Nephron (organoid): ENCODE measurements around the gene OR52K2.

Source experiments
- H3K27ac Mint-ChIP-seq, 3 experiments: 2 replicates each; pipeline ENCODE4 v1.8.0; 2020; ENCODE audit warnings: mixed read lengths in 3 of 3, mild to moderate bottlenecking in 2 of 3, moderate library complexity in 1 of 3
- H3K27me3 Mint-ChIP-seq: 2 replicates; pipeline ENCODE4 v1.8.0; 2021; ENCODE audit warnings: low read depth, mild to moderate bottlenecking, moderate library complexity, mixed read lengths
- H3K36me3 Mint-ChIP-seq: 2 replicates; pipeline ENCODE4 v1.8.0; 2020; ENCODE audit warnings: low read depth, mixed read lengths
- H3K4me1 Mint-ChIP-seq: 2 replicates; pipeline ENCODE4 v1.8.0; 2020; ENCODE audit warnings: mixed read lengths
- H3K4me3 Mint-ChIP-seq, 3 experiments: 2 replicates each; pipeline ENCODE4 v1.8.0; 2020; ENCODE audit warnings: mild to moderate bottlenecking in 3 of 3, mixed read lengths in 3 of 3, moderate library complexity in 2 of 3
- H3K9me3 Mint-ChIP-seq: 2 replicates; pipeline ENCODE4 v1.8.0; 2020; ENCODE audit warnings: mixed read lengths
- CTCF ChIP-seq, 3 experiments: fragments of 200-600 bp; sonication (generic); IDR thresholded peaks; one replicate each; pipeline ENCODE4 v1.5.0; 2021; ENCODE audit warnings: antibody characterized with exemption in 3 of 3; ENCODE audit not compliant: unreplicated experiment in 3 of 3

The OR52K2 gene

GRCh38 chr11:4433856-4434255, 15.2 kb upstream of the OR52K2 start:
- H3K27ac Mint-ChIP-seq: no peak overlapping the region
- no peaks in the 10 kb centered on the region for H3K36me3 Mint-ChIP-seq

DNA sequence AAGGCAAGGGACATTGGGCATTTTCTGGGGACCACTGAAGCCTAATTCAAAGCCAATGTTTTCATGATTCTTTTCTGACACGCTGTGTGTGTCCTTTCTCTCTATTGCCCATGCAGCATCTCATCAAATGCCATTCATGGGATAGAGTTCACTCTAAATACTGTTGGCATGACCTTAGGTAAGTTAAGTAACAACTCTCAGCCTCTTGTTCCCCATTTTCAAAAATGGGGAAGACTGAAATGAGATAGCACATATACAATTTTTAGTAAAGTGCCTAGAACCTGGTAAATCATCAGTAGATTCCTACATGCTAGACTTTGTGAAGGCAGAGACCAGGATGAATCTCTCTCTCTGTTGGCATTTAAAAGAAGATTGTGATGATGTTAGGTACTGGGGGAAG, 12.7 kb upstream of the OR52K2 start:
- no peak overlapping the region for H3K27ac Mint-ChIP-seq
- no peak for TF ChIP-seq CTCF (IDR thresholded peaks at IDR 0.05; ENCODE audit: unreplicated experiment in 3 of 3)
- no peak overlapping the region for H3K4me3 Mint-ChIP-seq
- peaks cover 7% of the 10 kb centered on the region for H3K9me3 Mint-ChIP-seq
- H3K27me3 Mint-ChIP-seq: no peaks in the 10 kb centered on the region
- H3K36me3 Mint-ChIP-seq: no peaks in the 10 kb centered on the region
- no peaks in the 10 kb centered on the region for H3K4me1 Mint-ChIP-seq

More at GRCh38 chr11:4433856-4434255, 15.2 kb upstream of the OR52K2 start:
- H3K27me3 Mint-ChIP-seq: no peaks in the 10 kb centered on the region
- no peak overlapping the region for H3K4me3 Mint-ChIP-seq
- H3K9me3 Mint-ChIP-seq: peaks cover 4% of the 10 kb centered on the region
- H3K4me1 Mint-ChIP-seq: no peaks in the 10 kb centered on the region
- TF ChIP-seq CTCF (IDR thresholded peaks at IDR 0.05; ENCODE audit: unreplicated experiment in 3 of 3): no peak

DNA sequence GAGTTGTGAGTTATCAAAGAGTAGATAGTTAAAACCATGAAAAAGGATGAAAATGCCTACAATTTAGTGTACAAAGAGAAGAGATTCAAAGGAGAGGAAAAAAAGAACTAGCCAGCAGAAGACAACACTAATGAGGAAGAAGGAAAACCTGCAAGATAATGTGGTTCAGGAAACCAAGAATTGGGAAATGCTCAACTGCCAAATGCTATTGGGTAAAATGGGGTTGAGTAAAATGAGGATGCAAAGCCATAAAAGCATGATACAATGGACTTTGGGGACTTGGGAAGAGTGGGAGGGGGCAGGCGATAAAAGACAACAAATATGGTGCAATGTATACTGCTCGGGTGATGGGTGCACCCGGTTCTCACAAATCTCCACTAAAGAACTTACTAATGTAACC, 7.6 kb upstream of the OR52K2 start:
- Mint-ChIP-seq H3K36me3 (no peaks in the 10 kb centered on the region), H3K4me1 (no peaks in the 10 kb centered on the region), H3K9me3 (peaks cover 7% of the 10 kb centered on the region), H3K27ac (no peak overlapping the region), H3K27me3 (no peaks in the 10 kb centered on the region), H3K4me3 (no peak overlapping the region)
- no peak for TF ChIP-seq CTCF (IDR thresholded peaks at IDR 0.05; ENCODE audit: unreplicated experiment in 3 of 3)

GRCh38 chr11:4443232-4443891, 5.7 kb upstream of the OR52K2 start:
- no peak for TF ChIP-seq CTCF (IDR thresholded peaks at IDR 0.05; ENCODE audit: unreplicated experiment in 3 of 3)
- Mint-ChIP-seq H3K4me1 (no peaks in the 10 kb centered on the region), H3K9me3 (peaks cover 7% of the 10 kb centered on the region), H3K27me3 (no peaks in the 10 kb centered on the region), H3K36me3 (no peaks in the 10 kb centered on the region), H3K27ac (no peak overlapping the region), H3K4me3 (no peak overlapping the region)

- Mint-ChIP-seq H3K4me1 (no peaks in the 10 kb centered on the region), H3K4me3 (no peak overlapping the region), H3K9me3 (no peaks in the 10 kb centered on the region), H3K36me3 (no peaks in the 10 kb centered on the region), H3K27ac (no peak overlapping the region), H3K27me3 (peaks cover 8% of the 10 kb centered on the region)
- no peak for TF ChIP-seq CTCF (IDR thresholded peaks at IDR 0.05; ENCODE audit: unreplicated experiment in 3 of 3)
Observed at GRCh38 chr11:4453118-4453517, 4.0 kb downstream of the OR52K2 start.

DNA sequence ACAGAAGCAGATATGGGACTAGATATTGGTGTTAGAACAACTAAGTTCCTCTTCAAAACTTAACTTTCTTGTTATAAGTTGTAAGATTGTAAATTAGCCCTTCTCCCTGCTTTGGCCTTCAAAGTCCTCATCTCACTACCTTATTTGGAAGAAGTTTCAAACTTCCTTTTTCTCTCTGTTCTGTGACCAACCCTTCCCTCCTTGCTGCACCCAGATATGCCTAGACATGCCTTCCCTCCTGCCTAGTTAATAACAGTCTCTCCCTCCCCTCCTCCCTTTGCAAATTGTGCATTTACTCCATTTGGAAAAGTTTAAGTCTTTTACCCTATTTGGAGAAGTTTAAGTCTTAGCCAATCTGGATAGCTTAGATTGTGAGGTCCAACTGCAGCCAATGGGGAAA, 4.9 kb downstream of the OR52K2 start:
- Mint-ChIP-seq H3K4me1 (peaks cover 7% of the 10 kb centered on the region), H3K4me3 (no peak overlapping the region), H3K27me3 (peaks cover 8% of the 10 kb centered on the region), H3K36me3 (no peaks in the 10 kb centered on the region), H3K9me3 (no peaks in the 10 kb centered on the region), H3K27ac (no peak overlapping the region)
- no peak for TF ChIP-seq CTCF (IDR thresholded peaks at IDR 0.05; ENCODE audit: unreplicated experiment in 3 of 3)
